ENCODE results near the gene NDUFB3.

DNA sequence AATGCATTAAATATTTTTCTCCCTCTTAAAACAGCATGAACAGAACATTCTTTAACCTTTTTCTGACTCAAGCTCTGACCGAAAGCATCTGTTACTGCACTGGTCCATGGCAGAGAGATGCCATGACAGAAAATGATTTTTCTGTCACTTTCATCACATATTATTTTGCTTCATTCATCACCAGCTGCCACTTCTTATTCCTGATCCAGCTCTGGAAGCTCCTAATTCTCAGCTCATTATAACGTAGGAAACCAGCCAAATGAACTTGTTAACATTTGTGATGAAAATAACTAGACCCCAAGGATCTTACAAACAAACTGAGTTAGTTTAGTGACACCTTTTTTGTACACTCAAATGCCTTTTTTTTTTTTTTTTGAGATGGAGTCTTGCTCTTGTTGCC, 36.5 kb downstream of the NDUFB3 start:
- TF ChIP-seq, protein P1, sequence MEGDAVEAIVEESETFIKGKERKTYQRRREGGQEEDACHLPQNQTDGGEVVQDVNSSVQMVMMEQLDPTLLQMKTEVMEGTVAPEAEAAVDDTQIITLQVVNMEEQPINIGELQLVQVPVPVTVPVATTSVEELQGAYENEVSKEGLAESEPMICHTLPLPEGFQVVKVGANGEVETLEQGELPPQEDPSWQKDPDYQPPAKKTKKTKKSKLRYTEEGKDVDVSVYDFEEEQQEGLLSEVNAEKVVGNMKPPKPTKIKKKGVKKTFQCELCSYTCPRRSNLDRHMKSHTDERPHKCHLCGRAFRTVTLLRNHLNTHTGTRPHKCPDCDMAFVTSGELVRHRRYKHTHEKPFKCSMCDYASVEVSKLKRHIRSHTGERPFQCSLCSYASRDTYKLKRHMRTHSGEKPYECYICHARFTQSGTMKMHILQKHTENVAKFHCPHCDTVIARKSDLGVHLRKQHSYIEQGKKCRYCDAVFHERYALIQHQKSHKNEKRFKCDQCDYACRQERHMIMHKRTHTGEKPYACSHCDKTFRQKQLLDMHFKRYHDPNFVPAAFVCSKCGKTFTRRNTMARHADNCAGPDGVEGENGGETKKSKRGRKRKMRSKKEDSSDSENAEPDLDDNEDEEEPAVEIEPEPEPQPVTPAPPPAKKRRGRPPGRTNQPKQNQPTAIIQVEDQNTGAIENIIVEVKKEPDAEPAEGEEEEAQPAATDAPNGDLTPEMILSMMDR (IDR thresholded peaks at IDR 0.05), result no peak
- no peak for TF ChIP-seq POLR2A (IDR thresholded peaks at IDR 0.05)
- no peak for TF ChIP-seq POLR2AphosphoS5 (IDR thresholded peaks at IDR 0.05)
- no peak for TF ChIP-seq EP300 (IDR thresholded peaks at IDR 0.05)
